Cortex of kidney (tissue), 1 donor: ENCODE results near the gene COL28A1.
"Not testable (repeated sequence)": the region's sequence is repeated elsewhere in the genome, so short reads cannot be mapped to it uniquely, and the experiment has no call there.

Experiments used
- DNase-seq: peaks from one replicate; lab custom pipeline; 2025; lab: John Stamatoyannopoulos, UW

The COL28A1 gene

GRCh38 chr7:7517754-7518153 lies 17.9 kb downstream of the COL28A1 start:
- DNase-seq = no peak

GRCh38 chr7:7516662-7517061 lies 19.0 kb downstream of the COL28A1 start:
- DNase-seq = no peak

DNA sequence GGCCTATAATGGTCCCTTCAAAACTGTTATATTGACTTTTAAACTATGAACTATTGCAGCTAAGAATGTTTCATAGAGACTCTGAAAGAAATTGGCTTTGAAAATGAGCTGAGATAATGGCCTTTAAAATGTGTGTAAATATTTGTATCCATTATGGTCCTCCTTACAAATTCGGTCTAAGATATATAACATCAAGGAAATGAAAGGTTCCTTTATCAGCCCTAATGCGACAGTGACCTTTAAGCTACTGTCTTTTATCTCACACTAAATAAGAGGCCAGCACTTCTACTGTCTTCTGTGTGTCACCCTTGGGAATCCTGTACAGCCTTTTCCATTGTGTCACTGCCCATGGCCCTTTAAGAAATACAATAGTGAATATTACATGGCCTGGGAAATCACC lies 19.5 kb downstream of the COL28A1 start:
- DNase-seq = no peak

- no peak for DNase-seq
These were observed 22.6 kb downstream of the COL28A1 start for GRCh38 chr7:7512861-7513597.

- no peak for DNase-seq
These were observed 24.9 kb downstream of the COL28A1 start for GRCh38 chr7:7510794-7511193.

DNA sequence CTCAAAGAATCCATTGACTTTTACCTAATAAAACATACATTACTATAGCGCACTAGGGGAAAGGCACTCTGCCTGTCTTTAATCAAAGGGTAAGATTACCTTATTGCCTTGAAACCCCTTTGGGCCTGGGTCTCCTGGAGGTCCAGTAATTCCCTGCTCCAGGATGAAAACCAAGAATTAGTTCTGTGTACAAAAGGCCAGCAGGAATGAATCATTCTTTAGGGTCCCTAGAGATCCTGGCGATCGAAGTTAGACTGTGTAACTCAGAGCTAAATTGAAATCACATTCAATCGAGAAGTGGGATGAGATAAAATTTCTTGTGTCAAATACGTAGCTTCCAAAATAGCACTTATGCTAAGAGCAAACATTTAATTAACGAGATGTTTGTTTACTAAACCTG lies 29.8 kb downstream of the COL28A1 start:
- DNase-seq = no peak

GRCh38 chr7:7504910-7505704 lies 30.6 kb downstream of the COL28A1 start:
- DNase-seq = no peak

DNA sequence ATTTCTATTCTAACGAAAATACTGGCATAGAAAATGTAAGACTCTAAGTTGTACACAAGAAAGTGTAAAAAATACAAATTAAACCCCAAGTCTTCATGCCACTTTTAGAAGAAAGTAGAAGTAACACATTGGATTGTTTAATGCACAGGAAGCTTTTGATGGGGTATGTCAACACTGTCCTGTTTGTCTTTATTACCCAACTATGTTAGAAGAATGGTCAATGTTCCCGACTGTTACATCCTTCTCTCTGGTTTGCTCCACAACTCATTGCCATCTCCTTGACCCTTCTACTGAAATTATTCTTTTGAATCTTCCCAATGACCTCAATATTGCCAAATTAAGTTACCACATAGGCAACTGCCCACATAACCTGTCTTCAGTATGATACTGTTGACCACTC lies 35.8 kb downstream of the COL28A1 start:
- DNase-seq = no peak

DNA sequence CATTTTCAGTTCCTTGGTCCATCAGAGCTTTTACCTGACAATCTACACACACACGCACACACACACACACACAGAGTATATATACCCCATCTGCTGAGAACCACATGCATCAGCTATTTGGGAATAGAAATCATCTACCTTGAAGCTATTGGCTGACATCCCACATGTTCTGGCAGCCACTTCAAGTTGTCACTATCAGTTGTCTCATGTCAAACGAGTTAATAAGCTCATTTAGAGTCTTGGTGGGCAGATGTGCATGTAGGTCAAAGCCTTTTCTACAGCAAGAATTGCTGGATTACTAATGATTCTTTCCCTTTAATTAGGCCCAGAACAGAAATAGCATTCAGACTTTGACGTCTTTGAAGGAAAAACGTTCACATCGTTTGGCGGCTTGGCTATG lies 36.8 kb downstream of the COL28A1 start:
- no peak for DNase-seq

DNA sequence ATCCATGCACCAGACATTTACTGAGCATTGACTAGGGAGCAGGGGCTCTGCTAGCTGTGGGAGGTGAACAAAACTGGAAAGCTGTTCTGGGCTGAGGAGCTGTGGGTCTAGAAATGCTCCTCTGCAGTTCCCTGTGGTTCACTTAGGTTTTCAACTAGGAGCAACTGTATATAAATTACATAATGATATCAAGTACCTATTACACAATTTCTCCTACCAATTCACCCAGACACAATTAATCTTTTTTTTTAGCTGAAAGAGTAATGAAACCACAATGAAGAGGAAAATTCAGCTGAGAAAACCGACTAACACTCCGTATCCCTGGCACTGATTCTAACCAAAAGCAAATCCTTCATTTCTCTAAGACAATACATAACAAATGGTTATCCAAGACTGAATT lies 39.4 kb downstream of the COL28A1 start:
- DNase-seq = no peak

DNA sequence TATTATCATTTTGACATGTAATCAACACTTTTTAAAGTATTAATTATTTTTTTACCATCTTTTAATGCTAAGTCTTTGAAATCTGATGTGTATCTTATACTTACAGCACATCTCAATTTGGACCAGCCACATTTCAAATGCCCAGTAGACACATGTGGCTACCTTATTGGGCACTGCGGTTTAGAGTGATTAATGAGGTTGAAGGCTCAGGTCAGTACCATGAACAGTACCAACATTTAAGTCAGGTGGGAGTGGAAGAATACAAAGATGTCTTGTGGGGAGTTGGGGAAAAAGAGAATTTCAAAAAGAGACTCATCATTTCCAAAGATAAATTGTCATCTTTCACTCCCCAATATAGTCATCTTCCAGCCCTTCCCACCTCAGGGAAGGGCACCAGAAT lies 40.5 kb downstream of the COL28A1 start:
- no peak for DNase-seq

DNA sequence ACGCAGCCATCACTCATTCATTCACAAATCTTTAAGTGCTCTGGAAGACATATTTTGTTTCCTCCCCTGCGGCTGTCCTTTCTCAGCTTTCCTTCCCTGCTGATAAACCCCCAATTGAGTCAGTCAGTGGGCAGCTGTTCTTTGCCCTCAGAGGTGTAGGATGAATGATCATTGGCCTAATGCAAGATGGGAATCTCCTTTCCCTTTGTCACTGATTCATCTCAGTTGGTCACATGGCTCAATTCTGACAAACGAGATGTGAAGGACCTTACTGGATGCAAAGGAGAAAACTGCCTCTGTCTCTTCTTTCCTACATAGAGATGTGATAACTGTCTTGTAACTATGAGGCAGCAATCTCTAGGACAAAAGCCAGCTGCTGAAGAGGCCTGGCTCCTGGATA lies 44.6 kb downstream of the COL28A1 start:
- no peak for DNase-seq

- no peak for DNase-seq
These were observed 45.7 kb downstream of the COL28A1 start for GRCh38 chr7:7490003-7490402.

- DNase-seq = no peak
These were observed 46.1 kb downstream of the COL28A1 start for GRCh38 chr7:7489546-7489945.

- DNase-seq = no peak
These were observed 49.3 kb downstream of the COL28A1 start for GRCh38 chr7:7486362-7486761.

- DNase-seq = no peak
These were observed 51.6 kb downstream of the COL28A1 start for GRCh38 chr7:7484072-7484471.

DNA sequence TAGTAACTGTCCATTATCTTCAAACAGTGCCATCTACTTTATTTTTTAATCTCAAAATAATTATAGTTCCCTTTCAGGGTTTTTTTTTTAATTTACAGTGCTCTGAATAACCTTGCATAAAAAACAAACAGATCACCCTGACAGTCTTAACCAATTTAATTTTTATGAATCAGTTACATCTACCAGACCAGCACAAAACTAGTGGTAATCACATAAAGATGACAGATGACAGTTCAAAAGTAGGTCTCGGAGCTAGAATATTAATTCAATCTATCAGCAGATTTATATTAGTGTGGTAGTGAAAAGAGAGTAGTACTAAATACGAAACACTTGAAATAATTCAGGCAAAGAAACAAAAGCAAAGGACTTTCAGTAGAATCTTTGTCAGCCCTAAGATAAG lies 53.9 kb downstream of the COL28A1 start:
- no peak for DNase-seq

- DNase-seq = no peak
These were observed 56.3 kb downstream of the COL28A1 start for GRCh38 chr7:7479275-7479805.

DNA sequence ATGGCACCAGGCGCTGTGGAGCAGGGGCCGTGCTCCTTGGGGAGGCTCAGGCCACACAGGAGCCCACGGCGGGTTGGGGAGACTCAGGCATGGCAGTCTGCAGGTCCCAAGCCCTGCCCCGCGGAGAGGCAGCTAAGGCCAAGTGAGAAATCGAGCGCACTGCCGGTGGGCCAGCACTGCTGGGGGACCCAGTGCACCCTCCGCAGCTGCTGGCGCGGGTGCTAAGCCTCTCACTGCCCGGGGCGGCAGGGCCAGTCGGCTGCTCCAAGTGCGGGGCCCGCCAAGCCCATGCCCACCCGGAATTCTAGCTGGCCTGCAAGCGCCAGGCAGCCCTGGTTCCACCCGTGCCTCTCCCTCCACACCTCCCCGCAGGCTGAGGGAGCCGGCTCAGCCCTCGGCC lies 57.1 kb downstream of the COL28A1 start:
- DNase-seq = no peak

GRCh38 chr7:7477641-7478040 lies 58.0 kb downstream of the COL28A1 start:
- DNase-seq = not testable (repeated sequence)

GRCh38 chr7:7476381-7476780 lies 59.3 kb downstream of the COL28A1 start:
- DNase-seq = no peak

- no peak for DNase-seq
These were observed 60.1 kb downstream of the COL28A1 start for GRCh38 chr7:7475601-7476000.

- no peak for DNase-seq
These were observed 61.2 kb downstream of the COL28A1 start for GRCh38 chr7:7474436-7474835.
